ENCODE results near the gene ANGPTL8. TPM values are rescaled to one million over a fixed set of nuclear protein-coding genes. Genes with fewer than 3 reads are reported as not detected.

ANGPTL8 gene
- total RNA-seq, 1 experiment from 2014 or later, result not detected

DNA sequence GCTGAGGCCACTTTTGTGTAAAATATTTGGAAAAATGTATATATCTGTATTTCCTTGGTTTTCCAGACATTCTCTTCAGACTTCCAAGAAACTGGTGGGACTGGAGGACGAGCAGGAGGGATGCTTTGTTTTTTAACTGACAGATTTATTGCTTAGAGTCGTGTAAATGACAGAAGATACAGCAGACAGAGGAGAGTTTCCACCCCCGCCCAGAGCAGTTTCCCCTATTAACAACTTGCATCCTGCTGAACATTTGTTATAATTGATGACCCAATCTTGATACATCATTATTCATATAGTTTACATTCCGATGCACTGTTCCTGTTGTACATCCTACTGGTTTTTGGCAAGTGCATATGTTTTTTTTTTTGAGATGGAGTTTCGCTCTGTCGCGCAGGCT lies 30.0 kb downstream of the ANGPTL8 start:
- TF ChIP-seq EZH2 (IDR thresholded peaks at IDR 0.05; ENCODE audit: low read depth), result no peak
- Histone ChIP-seq H3K27ac (no peak overlapping the region), H3K4me3 (no peak overlapping the region), H3K9me3 (ENCODE audit: insufficient read depth, low read depth) (no peaks in the 10 kb centered on the region), H3K79me2 (ENCODE audit: low read depth) (no peaks in the 10 kb centered on the region), H3K36me3 (ENCODE audit: low read depth) (no peaks in the 10 kb centered on the region), H3K9me2 (ENCODE audit: insufficient read depth) (no peaks in the 10 kb centered on the region), H3K27me3 (ENCODE audit: insufficient read depth, low read depth) (no peaks in the 10 kb centered on the region), H3K4me1 (replicated peaks; ENCODE audit: insufficient read depth) (peaks cover 24% of the 10 kb centered on the region), H3F3A (ENCODE audit: insufficient read depth, low read depth) (peaks cover 28% of the 10 kb centered on the region), H4K20me1 (ENCODE audit: insufficient read depth) (no peaks in the 10 kb centered on the region), H3K4me2 (no peak overlapping the region), H2AFZ (no peak overlapping the region)
- intact Hi-C loops (cut with micrococcal nuclease; ENCODE audit: unreplicated experiment), result no loop called here
- ChIA-PET CTCF (no interaction called here), POLR2A (ENCODE audit: unreplicated experiment) (interaction anchor here (0.6 kb wide), 1 partner anchor 20 kb away, joined by 3 read pairs; no protein-coding TSS in a partner anchor)
- BruUV-seq (replicated peaks), result no TSS peak
- no peak for DNase-seq

DNA sequence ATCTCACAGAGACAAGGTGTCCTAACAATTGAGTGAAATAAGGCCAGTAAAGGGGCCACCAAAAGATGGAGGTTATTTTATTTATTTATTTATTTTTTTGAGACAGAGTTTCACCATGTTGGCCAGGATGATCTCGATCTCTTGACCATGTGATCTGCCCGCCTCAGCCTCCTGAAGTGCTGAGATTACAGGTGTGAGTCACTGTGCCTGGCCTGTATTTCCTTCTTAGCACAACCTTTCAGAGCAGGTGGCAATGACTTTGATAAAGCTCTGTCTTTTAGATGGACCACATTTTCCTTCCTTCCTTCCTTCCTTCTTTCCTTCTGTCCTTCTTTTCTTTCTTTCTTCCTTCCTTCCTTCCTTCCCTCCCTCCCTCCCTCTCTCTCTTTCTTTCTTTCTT lies 33.9 kb downstream of the ANGPTL8 start:
- H3K36me3 ChIP-seq (ENCODE audit: low read depth), result no peaks in the 10 kb centered on the region
- no TSS peak for BruUV-seq (replicated peaks)
- TF ChIP-seq, protein P1, sequence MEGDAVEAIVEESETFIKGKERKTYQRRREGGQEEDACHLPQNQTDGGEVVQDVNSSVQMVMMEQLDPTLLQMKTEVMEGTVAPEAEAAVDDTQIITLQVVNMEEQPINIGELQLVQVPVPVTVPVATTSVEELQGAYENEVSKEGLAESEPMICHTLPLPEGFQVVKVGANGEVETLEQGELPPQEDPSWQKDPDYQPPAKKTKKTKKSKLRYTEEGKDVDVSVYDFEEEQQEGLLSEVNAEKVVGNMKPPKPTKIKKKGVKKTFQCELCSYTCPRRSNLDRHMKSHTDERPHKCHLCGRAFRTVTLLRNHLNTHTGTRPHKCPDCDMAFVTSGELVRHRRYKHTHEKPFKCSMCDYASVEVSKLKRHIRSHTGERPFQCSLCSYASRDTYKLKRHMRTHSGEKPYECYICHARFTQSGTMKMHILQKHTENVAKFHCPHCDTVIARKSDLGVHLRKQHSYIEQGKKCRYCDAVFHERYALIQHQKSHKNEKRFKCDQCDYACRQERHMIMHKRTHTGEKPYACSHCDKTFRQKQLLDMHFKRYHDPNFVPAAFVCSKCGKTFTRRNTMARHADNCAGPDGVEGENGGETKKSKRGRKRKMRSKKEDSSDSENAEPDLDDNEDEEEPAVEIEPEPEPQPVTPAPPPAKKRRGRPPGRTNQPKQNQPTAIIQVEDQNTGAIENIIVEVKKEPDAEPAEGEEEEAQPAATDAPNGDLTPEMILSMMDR (conservative IDR thresholded peaks at IDR 0.05), result no peak
- TF ChIP-seq EZH2 (IDR thresholded peaks at IDR 0.05; ENCODE audit: low read depth), result no peak
- POLR2A ChIA-PET (ENCODE audit: unreplicated experiment), result no interaction called here
- CTCF ChIA-PET, result no interaction called here
- H3F3A ChIP-seq (ENCODE audit: insufficient read depth, low read depth), result peaks cover 13% of the 10 kb centered on the region; the same call in 1 of the 2 replicates
- intact Hi-C loops (cut with micrococcal nuclease; ENCODE audit: unreplicated experiment), result no loop called here
- no peaks in the 10 kb centered on the region for H4K20me1 ChIP-seq (ENCODE audit: insufficient read depth)
- 0 out of 2 replicates have a peak, but pooled peaks cover 6% of the 10 kb centered on the region for H3K4me1 ChIP-seq (replicated peaks; ENCODE audit: insufficient read depth)
- no peak overlapping the region for H3K27ac ChIP-seq
- no peak overlapping the region for H3K4me2 ChIP-seq
- H2AFZ ChIP-seq, result no peak overlapping the region
- H3K9me2 ChIP-seq (ENCODE audit: insufficient read depth), result no peaks in the 10 kb centered on the region
- DNase-seq, result no peak
- H3K27me3 ChIP-seq (ENCODE audit: insufficient read depth, low read depth), result no peaks in the 10 kb centered on the region
- no peaks in the 10 kb centered on the region for H3K79me2 ChIP-seq (ENCODE audit: low read depth)
- no peaks in the 10 kb centered on the region for H3K9me3 ChIP-seq (ENCODE audit: insufficient read depth, low read depth)
- no peak overlapping the region for H3K4me3 ChIP-seq

DNA sequence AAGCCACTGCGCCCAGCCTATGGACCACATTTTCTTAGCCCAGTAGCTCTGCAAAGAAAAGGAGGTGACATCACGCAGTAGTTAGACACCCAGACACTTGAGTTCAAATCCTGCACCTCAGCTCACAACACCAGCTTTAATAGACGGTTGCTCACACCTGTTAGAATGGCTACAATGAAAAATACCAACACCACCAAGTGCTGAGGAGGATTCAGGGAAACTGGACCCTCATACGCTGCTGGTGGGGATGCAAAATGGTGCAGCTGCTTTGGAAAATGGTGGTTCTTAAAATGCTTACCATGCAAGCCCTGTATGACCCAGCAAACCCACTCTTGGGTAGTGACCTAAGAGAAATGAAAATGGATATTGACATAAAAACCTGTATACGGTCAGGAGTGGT lies 34.6 kb downstream of the ANGPTL8 start:
- Histone ChIP-seq H3F3A (ENCODE audit: insufficient read depth, low read depth) (peaks cover 8% of the 10 kb centered on the region; the same call in 1 of the 2 replicates), H3K27ac (no peak overlapping the region), H4K20me1 (ENCODE audit: insufficient read depth) (no peaks in the 10 kb centered on the region), H3K4me1 (replicated peaks; ENCODE audit: insufficient read depth) (0 out of 2 replicates have a peak, but pooled peaks cover 6% of the 10 kb centered on the region), H3K4me2 (no peak overlapping the region), H3K9me2 (ENCODE audit: insufficient read depth) (no peaks in the 10 kb centered on the region), H2AFZ (no peak overlapping the region), H3K79me2 (ENCODE audit: low read depth) (no peaks in the 10 kb centered on the region), H3K4me3 (no peak overlapping the region), H3K36me3 (ENCODE audit: low read depth) (no peaks in the 10 kb centered on the region), H3K9me3 (ENCODE audit: insufficient read depth, low read depth) (no peaks in the 10 kb centered on the region), H3K27me3 (ENCODE audit: insufficient read depth, low read depth) (no peaks in the 10 kb centered on the region; the same call in 1 of the 2 replicates)
- TF ChIP-seq, protein P1 (conservative IDR thresholded peaks at IDR 0.05), result no peak
- TF ChIP-seq EZH2 (IDR thresholded peaks at IDR 0.05; ENCODE audit: low read depth), result no peak
- ChIA-PET POLR2A (ENCODE audit: unreplicated experiment) (no interaction called here), CTCF (interaction anchor here (0.6 kb wide), 1 partner anchor 77 kb away, joined by 7 read pairs; no protein-coding TSS in a partner anchor)
- DNase-seq, result no peak
- intact Hi-C loops (cut with micrococcal nuclease; ENCODE audit: unreplicated experiment), result no loop called here
- BruUV-seq (replicated peaks), result no TSS peak

All from PC-9 (cell line).